Thoracic aorta (tissue), 2 donors: ENCODE data around the gene CRYBG1. TPM values are rescaled to one million over a fixed set of nuclear protein-coding genes. Genes with fewer than 3 reads are reported as not detected.
"Not testable (repeated sequence)": the region's sequence is repeated elsewhere in the genome, so short reads cannot be mapped to it uniquely, and the experiment has no call there.

Experiments
- ATAC-seq: fragments of 150-250 bp; one replicate; pipeline ENCODE4 v1.8.0; 2017; ENCODE audit warnings: low read depth; ENCODE audit not compliant: insufficient number of reproducible peaks, low FRiP score
- DNase-seq: peaks from one replicate; pipeline ENCODE4 v3.0.0-alpha.2; 2020; ENCODE audit warnings: low spot score
- H3K27ac ChIP-seq, 2 donors: fragments of 200-600 bp; sonication (generic); 1 replicate in 1 of 2; 2 replicates in 1 of 2; pipeline ENCODE4 v1.5.1; 2016; ENCODE audit warnings: mild to moderate bottlenecking in 2 of 2, moderate library complexity in 2 of 2
- H3K27me3 ChIP-seq: fragments of 200-600 bp; sonication (generic); replicated peaks from 2 replicates; pipeline ENCODE4 v1.6.0; 2016; ENCODE audit warnings: mild to moderate bottlenecking; ENCODE audit not compliant: insufficient read depth
- H3K36me3 ChIP-seq: fragments of 200-600 bp; sonication (generic); one replicate; pipeline ENCODE4 v1.5.1; 2016
- H3K4me1 ChIP-seq, 2 donors: fragments of 200-600 bp; sonication (generic); 1 replicate in 1 of 2; 2 replicates in 1 of 2; pipeline versions ENCODE4 v1.5.1 to v1.6.0; 2016; ENCODE audit warnings: low read depth in 2 of 2, mild to moderate bottlenecking in 1 of 2; ENCODE audit not compliant: control insufficient read depth in 1 of 2
- H3K4me3 ChIP-seq: fragments of 200-600 bp; sonication (generic); 2 replicates; pipeline ENCODE4 v1.5.1; 2016; ENCODE audit warnings: mild to moderate bottlenecking
- H3K9me3 ChIP-seq: fragments of 200-600 bp; sonication (generic); 2 replicates; pipeline ENCODE4 v1.5.1; 2016
- CTCF ChIP-seq: fragments of 200-600 bp; sonication (generic); IDR thresholded peaks from one replicate; pipeline ENCODE4 v1.5.1; 2019; ENCODE audit warnings: antibody characterized with exemption
- total RNA-seq, 2 donors: library from RNA; depleted of rRNA; stranded (reverse); fragments of >200 nt; gene quantifications; one replicate each; pipeline versions ENCODE4 v1.1.0 to v1.2.3, GENCODE V29; 2016

CRYBG1 gene
- total RNA-seq, 2 donors from 2014 or later: 3.2 to 7.2 TPM

DNA sequence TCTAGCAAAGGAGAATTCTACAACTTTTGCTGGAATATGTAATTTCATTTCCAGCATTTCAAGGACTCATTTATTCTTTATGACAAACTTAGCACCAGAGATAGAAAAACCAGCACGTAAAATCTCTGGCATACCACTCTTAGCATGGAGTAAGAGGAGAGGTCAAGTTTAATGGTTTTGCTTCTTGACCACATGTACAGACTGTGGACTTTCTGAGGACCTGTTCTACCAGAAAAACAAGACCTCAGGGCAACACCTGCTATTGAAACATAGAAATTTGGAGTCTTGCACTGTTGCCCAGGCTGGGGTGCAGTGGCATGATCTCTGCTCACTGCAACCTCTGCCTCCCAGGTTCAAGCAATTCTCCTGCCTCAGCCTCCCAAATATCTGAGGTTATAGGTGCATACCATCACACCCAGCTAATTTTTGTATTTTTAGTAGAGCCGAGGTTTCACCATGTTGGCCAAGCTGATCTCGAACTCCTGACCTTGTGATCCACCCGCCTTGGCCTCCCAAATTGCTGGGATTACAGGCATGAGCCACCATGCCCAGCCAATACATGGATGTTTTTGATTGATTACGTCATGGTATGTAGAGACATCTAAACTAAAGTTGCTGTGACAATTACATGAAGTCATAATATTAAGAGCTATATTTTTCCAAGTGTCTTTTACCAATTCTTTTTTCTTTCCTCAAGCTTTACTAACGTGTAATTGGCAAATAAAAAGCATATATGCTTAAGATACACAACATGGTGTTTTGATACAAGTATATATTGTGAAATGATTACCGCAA lies 36.1 kb downstream of the CRYBG1 start:
- ATAC-seq (no peak), DNase-seq (no peak)
- Histone ChIP-seq H3K9me3 (no peaks in the 10 kb centered on the region), H3K27ac (no peak overlapping the region), H3K36me3 (no peaks in the 10 kb centered on the region), H3K4me1 (no peaks in the 10 kb centered on the region), H3K4me3 (no peak overlapping the region), H3K27me3 (no peaks in the 10 kb centered on the region)
- no peak for TF ChIP-seq CTCF

GRCh38 chr6:106397431-106397830 lies 36.9 kb downstream of the CRYBG1 start:
- Histone ChIP-seq H3K4me3 (no peak overlapping the region), H3K36me3 (no peaks in the 10 kb centered on the region), H3K27me3 (no peaks in the 10 kb centered on the region), H3K27ac (no peak overlapping the region), H3K9me3 (no peaks in the 10 kb centered on the region), H3K4me1 (no peaks in the 10 kb centered on the region)
- TF ChIP-seq CTCF: no peak
- DNase-seq (no peak), ATAC-seq (no peak)

GRCh38 chr6:106398621-106399020 lies 38.1 kb downstream of the CRYBG1 start:
- H3K36me3 ChIP-seq: no peaks in the 10 kb centered on the region
- H3K27me3 ChIP-seq: no peaks in the 10 kb centered on the region
- DNase-seq (no peak), ATAC-seq (no peak)
- no peak overlapping the region for H3K4me3 ChIP-seq
- TF ChIP-seq CTCF: no peak
- H3K9me3 ChIP-seq: no peaks in the 10 kb centered on the region
- H3K4me1 ChIP-seq: no peaks in the 10 kb centered on the region
- no peak overlapping the region for H3K27ac ChIP-seq

- DNase-seq, H3K36me3 ChIP-seq, H3K4me3 ChIP-seq, H3K9me3 ChIP-seq, H3K27me3 ChIP-seq, H3K4me1 ChIP-seq, ATAC-seq, H3K27ac ChIP-seq: not testable (repeated sequence)
Measured at GRCh38 chr6:106405044-106405443, 44.5 kb downstream of the CRYBG1 start.

GRCh38 chr6:106411056-106411455 lies 50.5 kb downstream of the CRYBG1 start:
- ATAC-seq (no peak), DNase-seq (no peak)
- H3K4me1 ChIP-seq: no peaks in the 10 kb centered on the region
- no peaks in the 10 kb centered on the region for H3K36me3 ChIP-seq
- TF ChIP-seq CTCF: no peak
- no peaks in the 10 kb centered on the region for H3K27me3 ChIP-seq
- no peaks in the 10 kb centered on the region for H3K9me3 ChIP-seq
- H3K27ac ChIP-seq: no peak overlapping the region
- H3K4me3 ChIP-seq: no peak overlapping the region
